Endothelial cell of umbilical vein (primary cell): ENCODE results near the gene AACS. TPM values are rescaled to one million over a fixed set of nuclear protein-coding genes. Genes with fewer than 3 reads are reported as not detected.

Experiments used
- BruUV-seq: library from RNA; stranded (reverse); fragments of 400-500 nt; replicated peaks from 2 replicates; lab custom pipeline; 2021; lab: Mats Ljungman, UMichigan
- CTCF ChIA-PET: fragments of 300-600, 350-600 bp; sonication (Branson Sonifier 250); formaldehyde crosslinking; loops from one replicate; lab custom pipeline; 2021; ENCODE audit warnings: antibody characterized with exemption, inconsistent platforms; lab: Charles Lee
- POLR2A ChIA-PET: fragments of 300-600, 350-600 bp; sonication (Branson Sonifier 250); formaldehyde crosslinking; loops from one replicate; lab custom pipeline; 2021; ENCODE audit warnings: antibody characterized with exemption, inconsistent platforms; lab: Charles Lee
- DNase-seq: peaks from one replicate; pipeline ENCODE4 v3.0.0-alpha.2; 2011; ENCODE audit warnings: low read depth, low spot score
- FAIRE-seq: peaks from 2 replicates; lab custom pipeline; 2011; peaks lifted over from hg19 to GRCh38; lab: Jason Lieb, UNC
- H2AFZ ChIP-seq: 2 replicates; pipeline ENCODE4 v1.6.0; 2012; ENCODE audit warnings: low read depth, low read length, control low read depth, inconsistent platforms
- H3K27ac ChIP-seq: 2 replicates; pipeline ENCODE4 v1.5.1; 2011; ENCODE audit warnings: low read depth, mild to moderate bottlenecking, control low read depth, low read length, moderate library complexity; ENCODE audit not compliant: insufficient read depth
- H3K27me3 ChIP-seq, 2 experiments: 2 replicates each; pipeline versions ENCODE4 v1.6.0 to v1.6.1; 2011; ENCODE audit warnings: low read length in 2 of 2, mixed read lengths in 1 of 2; ENCODE audit not compliant: control insufficient read depth in 2 of 2, insufficient read depth in 2 of 2
- H3K36me3 ChIP-seq, 2 experiments: 2 replicates in 1 of 2; 3 replicates in 1 of 2; pipeline ENCODE4 v1.5.1; 2011; ENCODE audit warnings: low read length in 2 of 2, mild to moderate bottlenecking in 1 of 2, moderate library complexity in 1 of 2; ENCODE audit not compliant: control insufficient read depth in 2 of 2, insufficient read depth in 2 of 2; ENCODE audit errors: extremely low read depth in 1 of 2
- H3K4me1 ChIP-seq: 3 replicates; pipeline ENCODE4 v1.5.1; 2011; ENCODE audit warnings: mild to moderate bottlenecking, low read length; ENCODE audit not compliant: control insufficient read depth, insufficient read depth; ENCODE audit errors: extremely low read depth
- H3K4me2 ChIP-seq: 2 replicates; pipeline ENCODE4 v1.6.1; 2011; ENCODE audit warnings: low read length, control low read depth, mixed read lengths; ENCODE audit not compliant: insufficient read depth
- H3K4me3 ChIP-seq, 3 experiments: fragments of 200-600 bp in 1 of 3; sonication (generic), shearing (Covaris generic) in 1 of 3; replicated peaks in 1 of 3; 2 replicates each; pipeline ENCODE4 v1.5.1; 2011 to 2016; ENCODE audit warnings: control low read depth in 3 of 3, low read length in 3 of 3, mild to moderate bottlenecking in 2 of 3, inconsistent platforms in 1 of 3, low read depth in 1 of 3, moderate library complexity in 1 of 3; ENCODE audit not compliant: insufficient read depth in 1 of 3
- H3K79me2 ChIP-seq: 2 replicates; pipeline ENCODE4 v1.6.0; 2012; ENCODE audit warnings: low read length, inconsistent platforms; ENCODE audit not compliant: control insufficient read depth, insufficient read depth
- H3K9ac ChIP-seq: replicated peaks from 2 replicates; pipeline ENCODE3; 2011; ENCODE audit warnings: low read length, control low read depth; ENCODE audit not compliant: insufficient read depth; ENCODE audit errors: extremely low read depth
- H3K9me1 ChIP-seq: replicated peaks from 3 replicates; pipeline ENCODE4 v1.6.0; 2011; ENCODE audit warnings: mild to moderate bottlenecking, low read length; ENCODE audit not compliant: control insufficient read depth, insufficient read depth; ENCODE audit errors: extremely low read depth
- H3K9me3 ChIP-seq: replicated peaks from 2 replicates; pipeline ENCODE4 v1.5.1; 2012; ENCODE audit warnings: low read length, inconsistent platforms; ENCODE audit not compliant: control insufficient read depth, insufficient read depth
- H4K20me1 ChIP-seq: replicated peaks from 2 replicates; pipeline ENCODE3; 2011; ENCODE audit warnings: mild to moderate bottlenecking, low read length; ENCODE audit not compliant: control insufficient read depth, insufficient read depth; ENCODE audit errors: extremely low read depth
- EZH2 ChIP-seq: IDR thresholded peaks from 2 replicates; pipeline ENCODE4 v1.6.1; 2012; ENCODE audit warnings: borderline replicate concordance, low read depth, mild to moderate bottlenecking, moderate library complexity, low read length, inconsistent platforms; ENCODE audit not compliant: severe bottlenecking
- FOS ChIP-seq: IDR thresholded peaks from 2 replicates; pipeline ENCODE4 v1.6.1; 2011; ENCODE audit warnings: mild to moderate bottlenecking, low read length, moderate library complexity, borderline replicate concordance; ENCODE audit not compliant: insufficient read depth
- GATA2 ChIP-seq: IDR thresholded peaks from 2 replicates; pipeline ENCODE4 v1.7.0; 2011; ENCODE audit warnings: low read depth, mild to moderate bottlenecking, moderate library complexity, mixed read lengths, low read length; ENCODE audit not compliant: insufficient read length, insufficient read depth
- JUN ChIP-seq: IDR thresholded peaks from 2 replicates; pipeline ENCODE4 v1.6.1; 2011; ENCODE audit warnings: borderline replicate concordance, low read depth; ENCODE audit not compliant: insufficient read length, insufficient read depth
- MYC ChIP-seq: IDR thresholded peaks from one replicate; pipeline ENCODE4 v1.6.1; 2011; ENCODE audit warnings: mild to moderate bottlenecking, low read depth, low read length
- POLR2A ChIP-seq: IDR thresholded peaks from 2 replicates; pipeline ENCODE4 v1.6.1; 2012; ENCODE audit warnings: low read depth, mild to moderate bottlenecking, control low read depth, low read length
- POLR2AphosphoS5 ChIP-seq: IDR thresholded peaks from 2 replicates; pipeline ENCODE4 v1.6.1; 2012; ENCODE audit warnings: low read depth, mild to moderate bottlenecking, control low read depth, low read length, moderate library complexity; ENCODE audit not compliant: insufficient read depth
- dilution Hi-C: fragments of 300-500 bp; cut with MboI; formaldehyde crosslinking; loops from one replicate; pipeline ENCODE4 v1.15.0; 2019; ENCODE audit warnings: low sequenced_read_pairs; ENCODE audit not compliant: extremely low pct_ligation_motif_present
- intact Hi-C: fragments of 100-400 bp; cut with micrococcal nuclease; formaldehyde crosslinking; loops from one replicate; pipeline ENCODE4 v1.10.0; 2022
- polyA plus RNA-seq, 4 experiments: library from polyadenylated mRNA; depleted of rRNA in 3 of 4; stranded (reverse) in 3 of 4; unstranded in 1 of 4; fragments of >200 nt; gene quantifications; 2 replicates each; pipeline versions ENCODE4 v1.2.1 to v1.2.3, GENCODE V29; 2011 to 2012; ENCODE audit warnings: missing spikeins in 1 of 4
- total RNA-seq: library from RNA; stranded (reverse); gene quantifications from 2 replicates; pipeline ENCODE4 v1.2.3, GENCODE V29; 2021
- TF ChIP-seq, protein P1 (sequence below), 2 donors: IDR thresholded peaks; 1 replicate in 1 of 2; 2 replicates in 1 of 2; pipeline ENCODE4 v1.5.1; 2011; ENCODE audit warnings: low read length in 2 of 2, mild to moderate bottlenecking in 2 of 2, moderate library complexity in 2 of 2, control low read depth in 1 of 2, inconsistent platforms in 1 of 2, low read depth in 1 of 2; ENCODE audit not compliant: insufficient read depth in 1 of 2; ENCODE audit errors: extremely low read depth in 1 of 2
- TF ChIP-seq, protein P2 (sequence below): IDR thresholded peaks from 2 replicates; pipeline ENCODE4 v1.6.1; 2011; ENCODE audit not compliant: insufficient read depth, insufficient read length

AACS gene
- total and polyA plus RNA-seq, 2 donors (not counting 3 experiments of a cell fraction or from before 2014, with no cell fraction given) = 34.7 to 40.3 TPM

DNA sequence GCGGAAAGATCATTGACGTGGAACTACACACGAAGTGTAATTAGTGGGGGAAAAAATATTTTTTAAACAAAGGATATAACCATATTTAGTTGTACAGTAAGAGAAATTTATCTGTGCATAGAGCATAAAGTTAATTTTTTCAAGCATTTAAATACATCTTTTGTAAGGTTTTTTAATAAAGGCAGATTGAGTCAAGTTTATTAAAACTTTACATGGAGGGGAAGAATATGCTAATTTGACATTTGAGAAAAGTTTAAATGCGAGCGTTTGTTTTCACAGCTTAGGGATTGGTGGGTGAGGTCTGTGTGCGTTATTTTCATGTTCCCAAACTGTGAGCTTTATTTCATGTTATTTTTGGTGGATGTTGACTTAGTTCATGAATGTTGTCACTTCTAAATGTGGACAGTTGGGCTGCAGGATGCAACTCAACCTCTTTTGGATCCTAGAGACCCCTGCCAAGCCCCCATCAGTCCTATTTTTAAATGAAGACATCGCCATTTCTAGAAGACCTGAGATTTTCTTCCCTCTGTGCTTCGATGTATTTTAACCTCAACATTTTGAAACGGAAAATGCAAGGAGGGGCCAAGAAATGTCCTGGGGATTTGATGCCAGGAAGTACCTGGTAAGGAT lies 39.5 kb upstream of the AACS start:
- Histone ChIP-seq H3K9me1 (no peaks in the 10 kb centered on the region), H3K27ac (no peak overlapping the region), H3K27me3 (no peaks in the 10 kb centered on the region), H4K20me1 (no peaks in the 10 kb centered on the region), H2AFZ (no peak overlapping the region), H3K4me3 (no peak overlapping the region), H3K4me1 (no peaks in the 10 kb centered on the region), H3K4me2 (no peak overlapping the region), H3K9ac (no peak overlapping the region), H3K79me2 (no peaks in the 10 kb centered on the region), H3K36me3 (no peaks in the 10 kb centered on the region), H3K9me3 (no peaks in the 10 kb centered on the region)
- no peak for DNase-seq
- ChIA-PET POLR2A (no interaction called here), CTCF (no interaction called here)
- intact Hi-C loops (no loop called here), dilution Hi-C loops (no loop called here)
- FAIRE-seq = no peak
- no TSS peak for BruUV-seq
- no peak for TF ChIP-seq JUN
- TF ChIP-seq, protein P1, sequence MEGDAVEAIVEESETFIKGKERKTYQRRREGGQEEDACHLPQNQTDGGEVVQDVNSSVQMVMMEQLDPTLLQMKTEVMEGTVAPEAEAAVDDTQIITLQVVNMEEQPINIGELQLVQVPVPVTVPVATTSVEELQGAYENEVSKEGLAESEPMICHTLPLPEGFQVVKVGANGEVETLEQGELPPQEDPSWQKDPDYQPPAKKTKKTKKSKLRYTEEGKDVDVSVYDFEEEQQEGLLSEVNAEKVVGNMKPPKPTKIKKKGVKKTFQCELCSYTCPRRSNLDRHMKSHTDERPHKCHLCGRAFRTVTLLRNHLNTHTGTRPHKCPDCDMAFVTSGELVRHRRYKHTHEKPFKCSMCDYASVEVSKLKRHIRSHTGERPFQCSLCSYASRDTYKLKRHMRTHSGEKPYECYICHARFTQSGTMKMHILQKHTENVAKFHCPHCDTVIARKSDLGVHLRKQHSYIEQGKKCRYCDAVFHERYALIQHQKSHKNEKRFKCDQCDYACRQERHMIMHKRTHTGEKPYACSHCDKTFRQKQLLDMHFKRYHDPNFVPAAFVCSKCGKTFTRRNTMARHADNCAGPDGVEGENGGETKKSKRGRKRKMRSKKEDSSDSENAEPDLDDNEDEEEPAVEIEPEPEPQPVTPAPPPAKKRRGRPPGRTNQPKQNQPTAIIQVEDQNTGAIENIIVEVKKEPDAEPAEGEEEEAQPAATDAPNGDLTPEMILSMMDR (IDR thresholded peaks at IDR 0.05; ENCODE audit: extremely low read depth in 1 of 2, insufficient read depth in 1 of 2, low read depth in 1 of 2, low read length in 2 of 2) = no peak
- TF ChIP-seq FOS = no peak
- no peak for TF ChIP-seq EZH2
- TF ChIP-seq, protein P2, sequence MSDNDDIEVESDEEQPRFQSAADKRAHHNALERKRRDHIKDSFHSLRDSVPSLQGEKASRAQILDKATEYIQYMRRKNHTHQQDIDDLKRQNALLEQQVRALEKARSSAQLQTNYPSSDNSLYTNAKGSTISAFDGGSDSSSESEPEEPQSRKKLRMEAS = no peak
- no peak for TF ChIP-seq GATA2
- TF ChIP-seq MYC = no peak
- TF ChIP-seq POLR2AphosphoS5 = no peak
- no peak for TF ChIP-seq POLR2A
